Activated naive CD4-positive, alpha-beta T cell treated with Interleukin-2 at 50 U/mL for 16 hours (primary cell): ENCODE results near the gene STPG4.
"Not testable (repeated sequence)": the region's sequence is repeated elsewhere in the genome, so short reads cannot be mapped to it uniquely, and the experiment has no call there.

ENCODE experiments used
- DNase-seq: peaks from one replicate; pipeline ENCODE4 v3.0.0-alpha.2; 2020

The STPG4 gene

GRCh38 chr2:47124740-47125139 is 30.4 kb downstream of the STPG4 start:
- not testable (repeated sequence) for DNase-seq

GRCh38 chr2:47120424-47120823 is 34.7 kb downstream of the STPG4 start:
- DNase-seq = not testable (repeated sequence)

- DNase-seq = no peak
Observed at GRCh38 chr2:47119001-47119400, 36.1 kb downstream of the STPG4 start.

- DNase-seq = no peak
Observed at GRCh38 chr2:47118581-47118980, 36.5 kb downstream of the STPG4 start.

- DNase-seq = no peak
Observed at GRCh38 chr2:47112665-47113435, 42.3 kb downstream of the STPG4 start.

- no peak for DNase-seq
Observed at GRCh38 chr2:47109680-47110079, 45.4 kb downstream of the STPG4 start.

- DNase-seq = no peak
Observed at GRCh38 chr2:47109007-47109375, 46.1 kb downstream of the STPG4 start.

- not testable (repeated sequence) for DNase-seq
Observed at GRCh38 chr2:47108267-47109006, 46.7 kb downstream of the STPG4 start.

GRCh38 chr2:47107201-47107600 is 47.9 kb downstream of the STPG4 start:
- not testable (repeated sequence) for DNase-seq

- not testable (repeated sequence) for DNase-seq
Observed at GRCh38 chr2:47106231-47106630, 48.9 kb downstream of the STPG4 start.

- not testable (repeated sequence) for DNase-seq
Observed at GRCh38 chr2:47099712-47100111, 55.4 kb downstream of the STPG4 start.

- no peak for DNase-seq
Observed at GRCh38 chr2:47098953-47099352, 56.2 kb downstream of the STPG4 start.

- no peak for DNase-seq
Observed at GRCh38 chr2:47097563-47097962, 57.5 kb downstream of the STPG4 start.

- no peak for DNase-seq
Observed at GRCh38 chr2:47096451-47096850, 58.7 kb downstream of the STPG4 start.

GRCh38 chr2:47095349-47096020 is 59.6 kb downstream of the STPG4 start:
- no peak for DNase-seq

- no peak for DNase-seq
Observed at GRCh38 chr2:47094511-47095142, 60.5 kb downstream of the STPG4 start.

GRCh38 chr2:47093626-47094025 is 61.5 kb downstream of the STPG4 start:
- DNase-seq = no peak

GRCh38 chr2:47092465-47092864 is 62.6 kb downstream of the STPG4 start:
- no peak for DNase-seq

- no peak for DNase-seq
Observed at GRCh38 chr2:47091118-47091517, 64.0 kb downstream of the STPG4 start.

- DNase-seq = no peak
Observed at GRCh38 chr2:47089083-47089464, 66.0 kb downstream of the STPG4 start.

GRCh38 chr2:47088371-47089082 is 66.6 kb downstream of the STPG4 start:
- DNase-seq = no peak

- DNase-seq = no peak
Observed at GRCh38 chr2:47087051-47087450, 68.1 kb downstream of the STPG4 start.

- no peak for DNase-seq
Observed at GRCh38 chr2:47086571-47086970, 68.5 kb downstream of the STPG4 start.
